Measurements from ENCODE around the gene ROR2.

ROR2 gene

DNA sequence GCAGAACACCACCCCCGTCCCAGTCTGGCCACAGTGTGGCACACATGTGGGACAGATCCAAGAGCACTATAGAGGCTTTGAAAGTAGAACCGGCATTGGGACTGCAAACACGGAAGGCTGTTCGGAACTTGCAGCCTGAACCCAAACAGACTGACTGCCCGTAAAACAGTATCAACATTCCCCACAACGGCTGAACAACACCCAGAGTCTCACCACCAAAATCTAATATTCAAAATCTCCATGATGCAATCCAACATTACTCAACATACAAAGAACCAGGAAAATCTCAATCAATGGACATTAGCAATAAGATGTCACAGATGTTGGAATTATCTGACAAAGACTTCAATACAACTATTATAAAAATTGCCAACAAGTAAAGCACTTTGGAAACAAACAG lies 82.3 kb downstream of the ROR2 start:
- DNase-seq (ENCODE audit: extremely low read depth, low read depth) = no peak
- TF ChIP-seq, protein P1, sequence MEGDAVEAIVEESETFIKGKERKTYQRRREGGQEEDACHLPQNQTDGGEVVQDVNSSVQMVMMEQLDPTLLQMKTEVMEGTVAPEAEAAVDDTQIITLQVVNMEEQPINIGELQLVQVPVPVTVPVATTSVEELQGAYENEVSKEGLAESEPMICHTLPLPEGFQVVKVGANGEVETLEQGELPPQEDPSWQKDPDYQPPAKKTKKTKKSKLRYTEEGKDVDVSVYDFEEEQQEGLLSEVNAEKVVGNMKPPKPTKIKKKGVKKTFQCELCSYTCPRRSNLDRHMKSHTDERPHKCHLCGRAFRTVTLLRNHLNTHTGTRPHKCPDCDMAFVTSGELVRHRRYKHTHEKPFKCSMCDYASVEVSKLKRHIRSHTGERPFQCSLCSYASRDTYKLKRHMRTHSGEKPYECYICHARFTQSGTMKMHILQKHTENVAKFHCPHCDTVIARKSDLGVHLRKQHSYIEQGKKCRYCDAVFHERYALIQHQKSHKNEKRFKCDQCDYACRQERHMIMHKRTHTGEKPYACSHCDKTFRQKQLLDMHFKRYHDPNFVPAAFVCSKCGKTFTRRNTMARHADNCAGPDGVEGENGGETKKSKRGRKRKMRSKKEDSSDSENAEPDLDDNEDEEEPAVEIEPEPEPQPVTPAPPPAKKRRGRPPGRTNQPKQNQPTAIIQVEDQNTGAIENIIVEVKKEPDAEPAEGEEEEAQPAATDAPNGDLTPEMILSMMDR (IDR thresholded peaks at IDR 0.05; ENCODE audit: low read depth, low read length) = no peak

DNA sequence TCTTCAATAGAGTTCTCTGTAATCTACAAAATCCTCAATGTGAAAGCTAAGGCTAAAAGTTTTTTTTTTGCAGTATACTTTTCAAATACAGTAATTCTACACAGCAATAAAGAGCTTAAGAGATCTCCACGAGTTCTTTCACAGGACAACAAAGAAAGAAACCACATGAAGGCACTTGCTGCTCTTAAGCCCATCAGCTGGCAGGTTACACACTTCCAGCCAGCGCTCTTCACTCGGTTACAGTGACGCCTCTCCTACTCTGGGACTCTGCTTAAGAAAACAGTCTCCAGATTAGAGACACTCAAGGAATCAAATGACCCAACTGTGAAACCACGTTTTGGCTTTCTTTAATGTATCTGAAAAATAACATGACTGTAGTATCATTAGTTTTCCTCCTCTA lies 85.0 kb downstream of the ROR2 start:
- no peak for DNase-seq (ENCODE audit: extremely low read depth, low read depth)
- TF ChIP-seq, protein P1 (IDR thresholded peaks at IDR 0.05; ENCODE audit: low read depth, low read length) = no peak

GRCh38 chr9:91864380-91864779 lies 85.6 kb downstream of the ROR2 start:
- no peak for DNase-seq (ENCODE audit: extremely low read depth, low read depth)
- TF ChIP-seq, protein P1 (IDR thresholded peaks at IDR 0.05; ENCODE audit: low read depth, low read length) = no peak

DNA sequence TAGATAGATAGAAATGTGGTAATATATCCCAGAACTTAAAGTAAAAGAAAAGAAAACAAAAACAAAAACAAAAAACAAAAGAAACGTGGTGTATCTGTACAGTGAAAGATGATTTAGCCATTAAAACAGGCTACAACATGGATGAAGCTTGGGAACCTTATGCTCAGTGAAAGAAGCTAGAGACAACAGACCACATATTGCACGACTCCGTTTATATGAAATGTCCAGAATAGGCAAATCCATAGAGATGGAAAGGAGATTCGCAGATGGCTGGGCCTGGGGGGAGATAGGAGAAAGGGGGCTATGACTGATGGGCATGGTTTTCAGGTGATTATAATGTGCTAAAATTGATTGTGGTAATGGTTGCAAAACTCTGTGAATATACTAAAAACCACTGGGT lies 86.6 kb downstream of the ROR2 start:
- TF ChIP-seq, protein P1 (IDR thresholded peaks at IDR 0.05; ENCODE audit: low read depth, low read length) = no peak
- no peak for DNase-seq (ENCODE audit: extremely low read depth, low read depth)

DNA sequence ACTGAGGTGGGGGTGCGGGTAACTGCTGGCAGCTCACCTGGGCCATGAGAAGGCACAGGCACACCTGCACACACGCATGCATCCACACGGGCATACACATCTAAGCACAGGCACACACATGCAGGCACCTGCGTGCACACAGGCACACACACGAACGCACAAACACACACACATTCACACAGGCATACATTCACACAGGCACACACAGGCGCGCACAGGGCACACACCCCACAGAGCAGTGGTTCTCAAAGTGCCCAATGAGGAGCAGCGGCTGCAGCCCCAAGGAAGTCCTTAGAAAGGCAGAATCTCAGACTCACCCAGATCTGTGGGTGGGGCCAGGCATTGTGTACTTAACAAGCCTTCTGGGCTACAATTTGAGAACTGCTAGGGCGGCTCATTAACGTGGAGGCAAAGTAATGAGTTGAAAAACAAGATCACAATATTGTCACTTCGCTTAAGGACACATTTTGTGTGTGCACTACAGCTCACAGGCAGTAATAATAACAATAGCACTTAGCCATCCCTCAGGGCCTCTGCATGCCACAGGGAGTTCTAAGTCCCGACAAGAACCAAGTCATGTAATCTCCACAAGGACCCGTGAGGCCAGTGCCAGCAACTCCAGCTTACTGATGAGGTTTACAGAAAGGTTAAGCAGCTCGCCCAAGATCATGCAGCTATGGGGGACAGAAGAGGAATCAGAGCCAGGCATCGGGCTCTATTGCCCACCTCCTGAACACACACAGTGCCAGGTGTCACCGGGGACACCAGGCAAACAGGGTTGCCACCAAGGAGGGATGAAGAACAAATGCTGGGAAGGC lies 91.6 kb downstream of the ROR2 start:
- no peak for DNase-seq (ENCODE audit: extremely low read depth, low read depth)
- TF ChIP-seq, protein P1 (IDR thresholded peaks at IDR 0.05; ENCODE audit: low read depth, low read length) = no peak

DNA sequence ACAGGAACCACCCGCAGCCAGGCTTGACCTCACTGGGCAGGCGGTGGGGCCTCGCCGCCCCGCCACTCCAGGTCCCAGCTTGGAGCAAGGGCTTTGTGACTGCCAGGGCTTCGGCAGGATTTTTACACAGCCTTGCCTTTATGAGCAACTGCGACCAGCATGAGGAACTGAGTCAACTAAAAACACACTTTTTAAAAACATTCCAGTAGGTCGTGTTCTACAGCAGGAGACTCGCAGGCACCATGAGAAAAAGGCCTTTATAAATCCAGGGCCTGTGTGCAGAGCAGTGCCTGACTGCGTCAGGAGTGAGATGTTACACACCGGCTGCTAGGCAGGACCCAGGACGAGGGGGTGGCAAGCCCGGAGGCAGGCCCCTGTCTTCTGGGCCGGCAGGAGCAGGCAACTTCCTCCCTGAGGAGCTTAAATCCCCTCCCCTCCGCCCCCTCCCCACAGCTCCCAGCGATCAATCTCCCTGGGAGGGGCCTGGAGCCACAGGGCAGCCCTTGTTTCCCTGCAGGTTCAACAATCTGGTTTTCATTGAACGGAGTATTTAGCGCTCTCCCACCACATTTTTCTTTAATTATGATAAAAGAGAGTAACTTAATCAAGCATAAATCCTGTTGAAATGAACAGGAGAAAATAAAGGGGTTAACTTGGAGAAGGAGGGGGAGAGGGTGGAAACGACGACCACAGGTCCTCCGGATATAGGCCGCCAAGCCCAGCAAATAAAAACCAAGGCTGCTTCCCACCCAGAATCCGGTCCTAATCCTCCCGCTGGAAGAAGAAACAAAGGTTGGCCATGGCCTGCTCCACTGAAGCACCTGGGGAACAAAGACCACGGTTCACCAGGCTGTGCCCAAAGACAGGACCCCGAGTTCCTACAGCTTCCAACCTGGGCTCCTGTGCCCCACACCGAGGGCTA lies 92.5 kb downstream of the ROR2 start:
- TF ChIP-seq, protein P1 (IDR thresholded peaks at IDR 0.05; ENCODE audit: low read depth, low read length) = no peak
- no peak for DNase-seq (ENCODE audit: extremely low read depth, low read depth)

GRCh38 chr9:91856419-91856818 lies 93.6 kb downstream of the ROR2 start:
- TF ChIP-seq, protein P1 (IDR thresholded peaks at IDR 0.05; ENCODE audit: low read depth, low read length) = no peak

More at GRCh38 chr9:91856419-91856818, 93.6 kb downstream of the ROR2 start:
- no peak for DNase-seq (ENCODE audit: extremely low read depth, low read depth)

All from AG09319 (cell line).